ENCODE results near the gene SMIM22.

The SMIM22 gene

GRCh38 chr16:4795181-4795827 lies at the start of gene SMIM22:
Gene SMIM22 (plus strand): TSS chr16:4795369. CDS start chr16:4795735, 366 bp downstream.
- DNase-seq = no peak

GRCh38 chr16:4746215-4746614 lies 49.0 kb upstream of the SMIM22 start:
- no peak for DNase-seq

GRCh38 chr16:4746991-4747574 lies 48.1 kb upstream of the SMIM22 start:
- no peak for DNase-seq

GRCh38 chr16:4747906-4748681 lies 47.1 kb upstream of the SMIM22 start:
- no peak for DNase-seq

GRCh38 chr16:4748682-4749411 lies 46.3 kb upstream of the SMIM22 start:
- DNase-seq = no peak

GRCh38 chr16:4749700-4750257 lies 45.4 kb upstream of the SMIM22 start:
- DNase-seq = no peak

GRCh38 chr16:4750896-4751295 lies 44.3 kb upstream of the SMIM22 start:
- DNase-seq = no peak

- DNase-seq = no peak
Measured at GRCh38 chr16:4752351-4753100, 42.6 kb upstream of the SMIM22 start.

- no peak for DNase-seq
Measured at GRCh38 chr16:4753227-4753626, 41.9 kb upstream of the SMIM22 start.

GRCh38 chr16:4754865-4755264 lies 40.3 kb upstream of the SMIM22 start:
- no peak for DNase-seq

GRCh38 chr16:4755687-4756086 lies 39.5 kb upstream of the SMIM22 start:
- DNase-seq = no peak

- DNase-seq = no peak
Measured at GRCh38 chr16:4760221-4760910, 34.8 kb upstream of the SMIM22 start.

GRCh38 chr16:4762205-4762604 lies 33.0 kb upstream of the SMIM22 start:
- no peak for DNase-seq

GRCh38 chr16:4763791-4764190 lies 31.4 kb upstream of the SMIM22 start:
- no peak for DNase-seq

GRCh38 chr16:4765511-4766474 lies 29.4 kb upstream of the SMIM22 start:
- DNase-seq = no peak

GRCh38 chr16:4766875-4767628 lies 28.1 kb upstream of the SMIM22 start, which contains the start of gene ZNF500:
Gene ZNF500 (minus strand): TSS chr16:4767162. CDS start chr16:4765978, 1,184 bp downstream.
- DNase-seq = peak; percentile 86

GRCh38 chr16:4767872-4768548 lies 27.2 kb upstream of the SMIM22 start:
- no peak for DNase-seq

GRCh38 chr16:4768549-4769305 lies 26.4 kb upstream of the SMIM22 start:
- peak; percentile 70 to 83 for DNase-seq
